Measurements from ENCODE around the gene TIGAR.

Gene TIGAR

GRCh38 chr12:4303750-4304149, 17.3 kb upstream of the TIGAR start:
- in situ Hi-C loops (cut with MboI; ENCODE audit: low sequenced_read_pairs), result no loop called here

- in situ Hi-C loops (cut with MboI; ENCODE audit: low sequenced_read_pairs), result no loop called here
Measured at GRCh38 chr12:4307593-4308333, 13.2 kb upstream of the TIGAR start.

GRCh38 chr12:4308334-4308950, 12.6 kb upstream of the TIGAR start:
- in situ Hi-C loops (cut with MboI; ENCODE audit: low sequenced_read_pairs), result no loop called here

DNA sequence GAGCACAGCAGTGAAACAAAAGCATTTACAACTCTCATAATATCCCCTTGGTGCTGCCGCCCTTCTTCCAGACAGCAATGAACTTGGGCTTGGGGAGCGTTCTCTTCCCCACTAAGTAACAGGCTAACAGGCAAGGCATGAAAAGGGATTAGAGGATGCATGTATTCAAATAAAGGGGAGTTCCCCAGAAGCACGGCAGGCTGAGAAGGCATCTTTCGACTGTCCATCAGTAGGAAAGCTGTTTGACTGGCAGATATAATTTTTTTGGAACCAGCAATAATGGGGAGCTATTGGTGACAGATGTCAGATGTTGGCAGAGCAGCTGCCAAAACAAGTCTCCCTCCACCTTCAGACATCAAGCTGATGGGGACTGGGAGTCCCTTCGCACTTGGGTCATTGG, 9.2 kb upstream of the TIGAR start:
- in situ Hi-C loops (cut with MboI; ENCODE audit: low sequenced_read_pairs), result no loop called here

- in situ Hi-C loops (cut with MboI; ENCODE audit: low sequenced_read_pairs), result no loop called here
Measured at GRCh38 chr12:4312251-4312650, 8.8 kb upstream of the TIGAR start.

DNA sequence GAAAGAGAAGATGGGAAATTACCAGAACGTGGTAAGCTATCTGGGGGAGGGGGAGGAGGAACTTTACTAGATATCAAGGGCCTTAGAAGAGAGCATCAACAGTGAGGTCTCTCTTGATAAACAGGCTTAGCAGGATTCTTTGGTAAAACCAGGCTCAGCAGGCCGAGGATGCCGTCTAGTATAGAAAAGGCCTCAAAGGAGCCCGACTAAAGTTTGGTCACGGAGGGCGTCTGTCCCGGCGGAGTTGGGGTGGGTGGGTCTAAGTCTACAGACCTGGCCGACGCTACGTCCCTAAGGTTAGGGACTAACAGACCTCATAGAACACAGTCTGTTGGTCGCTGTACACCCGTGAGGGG, 538 bp upstream of the TIGAR start:
- in situ Hi-C loops (cut with MboI; ENCODE audit: low sequenced_read_pairs), result no loop called here

- in situ Hi-C loops (cut with MboI; ENCODE audit: low sequenced_read_pairs), result no loop called here
Measured at GRCh38 chr12:4322726-4323125, 1.7 kb downstream of the TIGAR start.

GRCh38 chr12:4323396-4323795, 2.4 kb downstream of the TIGAR start:
- in situ Hi-C loops (cut with MboI; ENCODE audit: low sequenced_read_pairs), result no loop called here

GRCh38 chr12:4324366-4324765, 3.4 kb downstream of the TIGAR start:
- in situ Hi-C loops (cut with MboI; ENCODE audit: low sequenced_read_pairs), result no loop called here

DNA sequence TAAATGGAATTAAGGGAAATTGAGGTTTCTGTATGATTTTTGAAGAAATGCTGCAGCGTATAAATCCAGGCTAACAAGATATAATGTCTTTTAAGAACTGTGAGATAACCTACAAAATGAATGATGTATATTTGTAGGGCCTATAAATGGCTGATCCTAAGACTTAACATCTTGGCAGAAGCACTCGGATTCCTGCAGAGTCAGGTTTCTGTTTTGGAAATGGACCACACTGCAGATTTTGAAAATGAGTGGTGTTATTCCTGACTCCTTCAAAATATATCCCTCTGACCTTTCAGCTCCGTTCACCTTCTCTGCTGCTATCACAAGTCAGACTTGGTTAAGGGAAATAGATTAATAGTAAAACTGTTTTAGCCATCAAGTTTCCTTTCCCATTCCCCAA, 5.0 kb downstream of the TIGAR start:
- in situ Hi-C loops (cut with MboI; ENCODE audit: low sequenced_read_pairs), result no loop called here

GRCh38 chr12:4327293-4327692, 6.3 kb downstream of the TIGAR start:
- in situ Hi-C loops (cut with MboI; ENCODE audit: low sequenced_read_pairs), result no loop called here

DNA sequence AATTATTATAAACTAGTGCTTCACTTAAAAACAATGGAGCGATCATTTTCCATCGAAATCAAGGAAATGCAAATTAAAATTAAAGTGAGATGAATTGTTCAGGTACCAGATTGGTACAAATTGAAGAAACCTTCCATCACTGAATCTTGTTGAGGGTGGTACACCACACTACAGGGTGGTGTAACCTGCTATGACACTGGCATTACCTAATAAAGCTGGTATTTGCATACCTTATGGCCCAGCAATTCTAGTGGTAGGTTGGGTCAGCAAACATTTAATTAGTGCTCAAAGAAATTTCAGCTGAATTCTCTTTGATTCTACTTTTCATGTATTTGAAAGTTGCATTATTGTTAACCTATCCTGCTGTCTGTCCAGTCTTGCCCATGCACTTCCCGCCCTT, 9.2 kb downstream of the TIGAR start:
- in situ Hi-C loops (cut with MboI; ENCODE audit: low sequenced_read_pairs), result no loop called here

- in situ Hi-C loops (cut with MboI; ENCODE audit: low sequenced_read_pairs), result no loop called here
Measured at GRCh38 chr12:4331221-4331620, 10.2 kb downstream of the TIGAR start.

- in situ Hi-C loops (cut with MboI; ENCODE audit: low sequenced_read_pairs), result no loop called here
Measured at GRCh38 chr12:4331842-4332241, 10.8 kb downstream of the TIGAR start.

DNA sequence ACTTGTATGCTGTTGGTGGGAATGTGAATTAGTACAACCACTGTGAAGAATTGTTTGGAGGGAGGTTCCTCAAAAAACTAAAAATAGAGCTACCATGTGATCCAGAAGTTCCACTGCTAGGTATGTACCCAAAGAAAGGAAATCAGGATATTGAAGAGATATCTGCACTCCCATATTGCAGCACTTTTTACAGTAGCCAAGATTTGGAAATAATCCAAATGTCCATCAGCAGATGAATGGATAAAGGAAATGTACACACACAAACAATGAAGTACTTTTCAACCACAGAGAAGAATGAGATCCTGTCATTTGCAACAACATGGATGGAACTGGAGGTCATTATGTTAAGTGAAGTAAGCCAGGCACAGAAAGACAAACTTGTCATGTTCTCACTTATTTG, 25.9 kb downstream of the TIGAR start:
- in situ Hi-C loops (cut with MboI; ENCODE audit: low sequenced_read_pairs), result no loop called here

DNA sequence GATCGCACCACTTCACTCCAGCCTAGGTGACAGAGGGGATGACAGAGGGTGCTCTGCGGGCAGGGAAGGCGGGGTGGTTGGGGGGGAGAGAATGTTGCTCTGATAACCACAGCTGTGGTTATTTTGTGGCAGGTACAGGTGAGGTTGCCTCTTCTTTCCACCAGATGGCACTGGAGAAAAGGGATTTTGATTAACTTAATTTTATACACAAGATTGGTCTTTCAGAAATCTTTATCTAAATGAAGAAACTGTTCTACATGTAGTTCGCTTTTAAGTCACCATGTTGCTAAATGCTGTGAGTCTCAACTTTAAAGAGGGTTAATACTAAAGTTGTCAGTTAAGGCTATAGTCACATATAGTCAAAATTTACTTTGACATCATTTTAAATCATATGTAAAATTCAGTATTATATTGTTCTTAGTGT, 32.8 kb downstream of the TIGAR start:
- in situ Hi-C loops (cut with MboI; ENCODE audit: low sequenced_read_pairs), result no loop called here

GRCh38 chr12:4355156-4356040, 34.4 kb downstream of the TIGAR start:
- in situ Hi-C loops (cut with MboI; ENCODE audit: low sequenced_read_pairs), result no loop called here

DNA sequence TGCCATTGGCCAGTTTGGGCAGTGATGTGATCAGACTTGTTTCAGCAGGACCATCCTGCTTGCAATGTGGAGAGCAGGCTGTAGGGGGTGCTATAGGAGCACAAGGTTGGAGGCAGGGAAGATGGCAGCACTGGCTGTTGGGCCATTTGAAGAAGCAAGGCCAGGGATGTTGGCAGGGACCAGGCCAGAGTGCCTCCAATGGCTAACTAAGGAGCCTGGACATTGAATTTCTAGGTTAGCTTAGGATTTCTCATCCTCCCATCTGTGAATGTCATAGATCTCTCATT, 35.0 kb downstream of the TIGAR start:
- in situ Hi-C loops (cut with MboI; ENCODE audit: low sequenced_read_pairs), result no loop called here

- in situ Hi-C loops (cut with MboI; ENCODE audit: low sequenced_read_pairs), result no loop called here
Measured at GRCh38 chr12:4366090-4366489, 45.1 kb downstream of the TIGAR start.

GRCh38 chr12:4369548-4369947, 48.5 kb downstream of the TIGAR start:
- in situ Hi-C loops (cut with MboI; ENCODE audit: low sequenced_read_pairs), result no loop called here

GRCh38 chr12:4370265-4370664, 49.3 kb downstream of the TIGAR start:
- in situ Hi-C loops (cut with MboI; ENCODE audit: low sequenced_read_pairs), result no loop called here

GRCh38 chr12:4372653-4373052, 51.6 kb downstream of the TIGAR start:
- in situ Hi-C loops (cut with MboI; ENCODE audit: low sequenced_read_pairs), result no loop called here
